ENCODE measurements around the gene ITGB3.

DNA sequence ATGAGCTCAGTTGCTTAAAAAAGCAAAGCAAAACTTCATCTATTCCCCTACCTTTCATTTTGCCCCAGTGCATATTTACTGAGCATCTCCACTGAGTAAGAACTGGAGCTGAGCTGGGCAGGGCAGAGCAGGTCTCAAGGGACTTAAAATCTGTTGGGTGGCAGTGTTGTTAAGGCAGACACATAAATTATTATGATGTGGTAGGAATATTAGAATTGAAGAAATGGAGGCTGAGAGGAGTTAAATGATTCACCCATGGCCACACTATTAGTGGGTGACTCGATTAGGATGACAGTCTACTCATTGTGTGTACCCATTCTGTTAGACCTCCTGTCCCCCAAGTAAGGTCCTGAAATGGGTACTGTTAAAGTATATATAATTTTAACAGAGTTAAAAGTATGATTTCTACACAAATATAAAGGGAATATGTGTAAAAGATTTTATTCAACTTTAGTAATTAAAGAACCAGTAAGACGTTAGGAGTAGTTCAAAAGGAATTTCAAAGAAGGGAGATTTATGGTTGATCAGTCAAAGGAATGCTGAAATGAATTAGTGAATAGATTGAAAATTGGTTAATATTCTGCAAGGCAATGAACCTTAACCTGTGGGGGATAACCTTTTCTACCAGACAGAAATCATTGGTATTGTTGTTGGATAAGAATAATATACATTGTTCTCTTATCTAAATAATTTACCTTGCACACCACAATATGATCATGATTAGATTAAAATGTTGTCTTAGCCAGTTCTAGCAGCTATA lies 17.5 kb downstream of the ITGB3 start:
- TF ChIP-seq, protein P1, sequence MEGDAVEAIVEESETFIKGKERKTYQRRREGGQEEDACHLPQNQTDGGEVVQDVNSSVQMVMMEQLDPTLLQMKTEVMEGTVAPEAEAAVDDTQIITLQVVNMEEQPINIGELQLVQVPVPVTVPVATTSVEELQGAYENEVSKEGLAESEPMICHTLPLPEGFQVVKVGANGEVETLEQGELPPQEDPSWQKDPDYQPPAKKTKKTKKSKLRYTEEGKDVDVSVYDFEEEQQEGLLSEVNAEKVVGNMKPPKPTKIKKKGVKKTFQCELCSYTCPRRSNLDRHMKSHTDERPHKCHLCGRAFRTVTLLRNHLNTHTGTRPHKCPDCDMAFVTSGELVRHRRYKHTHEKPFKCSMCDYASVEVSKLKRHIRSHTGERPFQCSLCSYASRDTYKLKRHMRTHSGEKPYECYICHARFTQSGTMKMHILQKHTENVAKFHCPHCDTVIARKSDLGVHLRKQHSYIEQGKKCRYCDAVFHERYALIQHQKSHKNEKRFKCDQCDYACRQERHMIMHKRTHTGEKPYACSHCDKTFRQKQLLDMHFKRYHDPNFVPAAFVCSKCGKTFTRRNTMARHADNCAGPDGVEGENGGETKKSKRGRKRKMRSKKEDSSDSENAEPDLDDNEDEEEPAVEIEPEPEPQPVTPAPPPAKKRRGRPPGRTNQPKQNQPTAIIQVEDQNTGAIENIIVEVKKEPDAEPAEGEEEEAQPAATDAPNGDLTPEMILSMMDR (IDR thresholded peaks at IDR 0.05): no peak
- TF ChIP-seq POLR2A (IDR thresholded peaks at IDR 0.05; ENCODE audit: low read depth): no peak

Measured in esophagus muscularis mucosa (tissue), 3 donors.